ENCODE data around the gene GARRE1.

- TF ChIP-seq CTCF (IDR thresholded peaks at IDR 0.05) (no peak), POLR2A (IDR thresholded peaks at IDR 0.05) (no peak)
Measured at GRCh38 chr19:34274284-34274826, 20.0 kb downstream of the GARRE1 start.

Measured in esophagus squamous epithelium (tissue), 4 donors.